ENCODE results near the gene CCDC169. TPM values are rescaled to one million over a fixed set of nuclear protein-coding genes. Genes with fewer than 3 reads are reported as not detected.

CCDC169 gene
- total and polyA plus RNA-seq, 2 of the 4 experiments (the other 2 are of a cell fraction) = 0.54 to 0.62 TPM

DNA sequence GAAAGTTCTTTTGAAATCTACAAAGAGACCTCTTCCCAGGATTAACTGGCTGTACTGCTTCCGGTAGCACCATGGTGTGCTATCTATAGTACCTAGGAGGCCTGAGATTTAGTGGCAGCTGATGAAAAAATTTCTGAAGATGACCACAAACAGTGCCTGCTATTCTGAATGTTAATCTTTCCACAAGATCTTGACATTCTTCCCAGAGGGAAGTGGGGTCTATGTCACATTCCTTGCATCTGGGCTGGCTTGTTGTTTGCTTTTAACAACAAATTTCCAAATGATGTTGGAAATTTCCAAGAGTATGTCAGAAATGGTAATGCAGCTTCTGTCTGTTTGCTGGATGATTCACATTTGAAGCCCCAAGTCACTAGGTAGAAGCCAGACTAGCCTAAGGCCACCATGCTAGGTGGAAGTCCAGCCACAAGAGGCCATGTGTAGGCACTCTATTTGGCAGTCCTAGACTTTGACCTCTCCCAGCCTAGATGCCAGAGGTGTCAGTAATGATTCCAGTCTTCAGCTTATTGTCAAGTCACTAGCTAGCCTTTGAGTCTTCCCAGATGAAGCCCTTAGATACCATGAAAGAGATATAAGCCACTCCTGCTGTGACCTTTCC is 26.4 kb upstream of the CCDC169 start:
- no peak overlapping the region for H4K91ac ChIP-seq (ENCODE audit: insufficient read depth, low read depth, low read length)
- intact Hi-C loops (cut with micrococcal nuclease) (no loop called here), dilution Hi-C loops (cut with HindIII; ENCODE audit: low sequenced_read_pairs, unreplicated experiment) (no loop called here), in situ Hi-C loops (cut with MboI; ENCODE audit: low sequenced_read_pairs) (no loop called here)
- TF ChIP-seq BHLHE40 (IDR thresholded peaks at IDR 0.05; ENCODE audit: low read depth, low read length) (no peak), FOS (IDR thresholded peaks at IDR 0.05; ENCODE audit: low read depth, low read length) (no peak), POLR2A (IDR thresholded peaks at IDR 0.05; ENCODE audit: low read depth, low read length) (no peak), MAZ (IDR thresholded peaks at IDR 0.05; ENCODE audit: borderline replicate concordance, low read depth, low read length) (no peak), MAFK (IDR thresholded peaks at IDR 0.05; ENCODE audit: low read depth, low read length) (no peak), RAD21 (IDR thresholded peaks at IDR 0.05; ENCODE audit: low read length) (no peak)
- TF ChIP-seq, protein P1, sequence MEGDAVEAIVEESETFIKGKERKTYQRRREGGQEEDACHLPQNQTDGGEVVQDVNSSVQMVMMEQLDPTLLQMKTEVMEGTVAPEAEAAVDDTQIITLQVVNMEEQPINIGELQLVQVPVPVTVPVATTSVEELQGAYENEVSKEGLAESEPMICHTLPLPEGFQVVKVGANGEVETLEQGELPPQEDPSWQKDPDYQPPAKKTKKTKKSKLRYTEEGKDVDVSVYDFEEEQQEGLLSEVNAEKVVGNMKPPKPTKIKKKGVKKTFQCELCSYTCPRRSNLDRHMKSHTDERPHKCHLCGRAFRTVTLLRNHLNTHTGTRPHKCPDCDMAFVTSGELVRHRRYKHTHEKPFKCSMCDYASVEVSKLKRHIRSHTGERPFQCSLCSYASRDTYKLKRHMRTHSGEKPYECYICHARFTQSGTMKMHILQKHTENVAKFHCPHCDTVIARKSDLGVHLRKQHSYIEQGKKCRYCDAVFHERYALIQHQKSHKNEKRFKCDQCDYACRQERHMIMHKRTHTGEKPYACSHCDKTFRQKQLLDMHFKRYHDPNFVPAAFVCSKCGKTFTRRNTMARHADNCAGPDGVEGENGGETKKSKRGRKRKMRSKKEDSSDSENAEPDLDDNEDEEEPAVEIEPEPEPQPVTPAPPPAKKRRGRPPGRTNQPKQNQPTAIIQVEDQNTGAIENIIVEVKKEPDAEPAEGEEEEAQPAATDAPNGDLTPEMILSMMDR (conservative IDR thresholded peaks at IDR 0.05; ENCODE audit: low read depth, low read length) = no peak
- H4K20me1 ChIP-seq (ENCODE audit: insufficient read depth, low read length) = peaks cover 3% of the 10 kb centered on the region; the same call in 1 of the 2 replicates
- no peak overlapping the region for H2BK120ac ChIP-seq (ENCODE audit: low read depth, low read length)
- no peak overlapping the region for H2BK15ac ChIP-seq (ENCODE audit: low read depth, low read length)
- no peak overlapping the region for H4K5ac ChIP-seq (ENCODE audit: low read depth, low read length)
- no peak overlapping the region for H2BK5ac ChIP-seq (ENCODE audit: low read depth, low read length, poor library complexity, severe bottlenecking)
- no peak overlapping the region for H3K14ac ChIP-seq (replicated peaks; ENCODE audit: low read depth, low read length)
- H3K4ac ChIP-seq (ENCODE audit: low read depth, low read length) = no peak overlapping the region
- H3K4me2 ChIP-seq (ENCODE audit: low read depth, low read length) = no peak overlapping the region
- DNase-seq = peak; percentile 52
- H2AK5ac ChIP-seq (ENCODE audit: low read depth, low read length) = no peak overlapping the region
- H2BK20ac ChIP-seq (ENCODE audit: low read depth, low read length) = no peak overlapping the region
- 0 out of 4 replicates have a peak overlapping the region, but pooled peaks of 1 of the 2 experiments have one; percentile 10 for H4K8ac ChIP-seq (ENCODE audit: low read depth in 2 of 2, low read length in 2 of 2)
- H3K9me1 ChIP-seq (ENCODE audit: insufficient read depth, low read length) = peaks cover 4% of the 10 kb centered on the region; the same call in 1 of the 2 replicates
- no peak overlapping the region for H3K9ac ChIP-seq (ENCODE audit: low read depth, low read length)
- no peak overlapping the region for H3K27ac ChIP-seq (ENCODE audit: insufficient read depth, low read length)
- H3K18ac ChIP-seq (ENCODE audit: low read depth, low read length) = no peak overlapping the region
- no TSS peak for BruUV-seq (replicated peaks)
- no peak overlapping the region for H3K56ac ChIP-seq (ENCODE audit: extremely low read depth, insufficient read depth, low read length)
- POLR2A ChIA-PET (ENCODE audit: unreplicated experiment) = no interaction called here
- no peak overlapping the region for H2AK9ac ChIP-seq (replicated peaks; ENCODE audit: low read depth, low read length, poor library complexity)
- H3K4me3 ChIP-seq (ENCODE audit: insufficient read depth, low read depth, low read length) = no peak overlapping the region
- peaks cover 2% of the 10 kb centered on the region; the same call in 1 of the 2 replicates for H3K4me1 ChIP-seq (ENCODE audit: control insufficient read depth, insufficient read depth, low read length)
- no peaks in the 10 kb centered on the region for H3K9me3 ChIP-seq (ENCODE audit: control insufficient read depth, insufficient read depth, low read length)
- no peaks in the 10 kb centered on the region for H3K27me3 ChIP-seq (ENCODE audit: control insufficient read depth, insufficient read depth, low read length)
- peak; percentile 77 for ATAC-seq (ENCODE audit: low read depth)
- CTCF ChIA-PET = no interaction called here
- H3K79me1 ChIP-seq (ENCODE audit: low read depth in 1 of 2, low read length in 2 of 2) = peaks cover 6 to 11% of the 10 kb centered on the region in 2 experiments
- H3K23ac ChIP-seq (ENCODE audit: low read depth, low read length) = no peak overlapping the region
- H3K36me3 ChIP-seq (ENCODE audit: control insufficient read depth, insufficient read depth, low read length) = peaks cover 34% of the 10 kb centered on the region
- no peak overlapping the region for H2AFZ ChIP-seq (replicated peaks; ENCODE audit: low read length, poor library complexity)
- WGBS, 2 experiments (ENCODE audit: extremely low coverage in 2 of 2, insufficient read length in 1 of 2) = no CpG with 5 or more reads among the region's 1 CpG

Measured in IMR-90 (cell line).